Endothelial cell (in vitro differentiated cells): ENCODE measurements around the gene SHROOM2. TPM values are rescaled to one million over a fixed set of nuclear protein-coding genes. Genes with fewer than 3 reads are reported as not detected.
A peak's percentile ranks its signal among the peaks of the same experiment; 100 is the strongest.

ENCODE experiments used
- DNase-seq: peaks from one replicate; pipeline ENCODE4 v3.0.0; 2021; ENCODE audit warnings: low spot score
- H3K27ac Mint-ChIP-seq: one replicate; pipeline ENCODE4 v1.8.0; 2021; ENCODE audit warnings: mixed read lengths, inconsistent platforms; ENCODE audit not compliant: unreplicated experiment
- H3K27me3 Mint-ChIP-seq: one replicate; pipeline ENCODE4 v1.8.0; 2021; ENCODE audit warnings: mild to moderate bottlenecking, moderate library complexity, mixed read lengths, inconsistent platforms; ENCODE audit not compliant: unreplicated experiment
- H3K36me3 Mint-ChIP-seq: one replicate; pipeline ENCODE4 v1.8.0; 2021; ENCODE audit warnings: mild to moderate bottlenecking, low read depth, mixed read lengths, inconsistent platforms; ENCODE audit not compliant: unreplicated experiment
- H3K4me1 Mint-ChIP-seq: one replicate; pipeline ENCODE4 v1.8.0; 2021; ENCODE audit warnings: mild to moderate bottlenecking, mixed read lengths, inconsistent platforms; ENCODE audit not compliant: unreplicated experiment
- H3K4me3 Mint-ChIP-seq: one replicate; pipeline ENCODE4 v1.8.0; 2021; ENCODE audit warnings: mild to moderate bottlenecking, mixed read lengths, inconsistent platforms; ENCODE audit not compliant: unreplicated experiment
- H3K9me3 Mint-ChIP-seq: one replicate; pipeline ENCODE4 v1.8.0; 2021; ENCODE audit warnings: mixed read lengths, inconsistent platforms; ENCODE audit not compliant: unreplicated experiment
- total RNA-seq: library from RNA; stranded (reverse); fragmentation: NEBNext Ultra II Directional; extraction: Animal tissue kit (Norgen Biotek cat#: 25700); gene quantifications from one replicate; pipeline ENCODE4 v1.2.1, GENCODE V29; 2021; ENCODE audit not compliant: unreplicated experiment
- TF ChIP-seq, protein P1 (sequence below): fragments of 200-600 bp; sonication (generic); IDR thresholded peaks from one replicate; pipeline ENCODE4 v1.5.0; 2021; ENCODE audit warnings: antibody characterized with exemption; ENCODE audit not compliant: unreplicated experiment

SHROOM2 gene
- total RNA-seq, 1 donor from 2014 or later = 22.3 TPM

DNA sequence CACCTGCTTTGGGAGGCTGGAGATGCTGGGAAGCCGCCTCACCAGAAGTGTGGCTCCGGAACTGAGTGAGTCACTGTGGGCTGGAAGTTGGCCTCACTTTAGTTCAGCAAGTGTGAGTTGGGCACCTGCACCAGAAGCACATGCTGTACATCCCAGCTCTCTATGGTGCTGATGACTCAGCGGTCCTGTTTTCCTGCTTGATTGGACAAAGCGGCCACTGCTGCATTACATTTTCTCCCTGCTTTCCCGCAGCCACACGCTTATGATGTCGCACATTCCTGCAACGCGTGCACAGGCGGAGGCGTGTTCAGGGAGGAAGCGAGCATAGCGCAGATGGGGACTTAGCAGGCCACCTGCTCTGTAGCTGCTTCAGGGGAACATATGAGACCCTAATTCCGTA lies 154.2 kb downstream of the SHROOM2 start:
- H3K36me3 Mint-ChIP-seq = peaks cover 6% of the 10 kb centered on the region
- DNase-seq = no peak
- H3K9me3 Mint-ChIP-seq = no peaks in the 10 kb centered on the region
- peaks cover 3% of the 10 kb centered on the region for H3K27me3 Mint-ChIP-seq
- no peak overlapping the region for H3K27ac Mint-ChIP-seq
- H3K4me1 Mint-ChIP-seq = peaks cover 4% of the 10 kb centered on the region
- H3K4me3 Mint-ChIP-seq = no peak overlapping the region
- TF ChIP-seq, protein P1, sequence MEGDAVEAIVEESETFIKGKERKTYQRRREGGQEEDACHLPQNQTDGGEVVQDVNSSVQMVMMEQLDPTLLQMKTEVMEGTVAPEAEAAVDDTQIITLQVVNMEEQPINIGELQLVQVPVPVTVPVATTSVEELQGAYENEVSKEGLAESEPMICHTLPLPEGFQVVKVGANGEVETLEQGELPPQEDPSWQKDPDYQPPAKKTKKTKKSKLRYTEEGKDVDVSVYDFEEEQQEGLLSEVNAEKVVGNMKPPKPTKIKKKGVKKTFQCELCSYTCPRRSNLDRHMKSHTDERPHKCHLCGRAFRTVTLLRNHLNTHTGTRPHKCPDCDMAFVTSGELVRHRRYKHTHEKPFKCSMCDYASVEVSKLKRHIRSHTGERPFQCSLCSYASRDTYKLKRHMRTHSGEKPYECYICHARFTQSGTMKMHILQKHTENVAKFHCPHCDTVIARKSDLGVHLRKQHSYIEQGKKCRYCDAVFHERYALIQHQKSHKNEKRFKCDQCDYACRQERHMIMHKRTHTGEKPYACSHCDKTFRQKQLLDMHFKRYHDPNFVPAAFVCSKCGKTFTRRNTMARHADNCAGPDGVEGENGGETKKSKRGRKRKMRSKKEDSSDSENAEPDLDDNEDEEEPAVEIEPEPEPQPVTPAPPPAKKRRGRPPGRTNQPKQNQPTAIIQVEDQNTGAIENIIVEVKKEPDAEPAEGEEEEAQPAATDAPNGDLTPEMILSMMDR = no peak

DNA sequence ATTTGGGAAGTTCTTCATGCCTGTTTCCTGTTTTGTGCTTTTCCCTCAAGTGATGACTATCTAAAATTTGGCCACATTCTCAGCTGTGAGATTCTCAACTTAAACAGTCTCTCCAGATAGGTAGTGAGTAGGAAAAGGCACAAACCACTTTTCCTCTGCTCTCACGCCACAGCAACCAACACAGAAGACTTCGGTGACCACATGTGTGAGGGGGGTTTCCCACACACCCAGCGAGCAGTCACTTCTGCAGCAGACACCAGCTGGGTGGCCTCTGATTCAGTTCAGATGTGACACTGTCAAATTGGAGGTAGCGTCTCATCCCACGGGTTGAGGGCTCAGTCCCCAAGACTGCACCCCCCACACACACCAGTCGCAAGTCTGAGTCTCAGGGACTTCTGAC lies 155.9 kb downstream of the SHROOM2 start:
- no peak overlapping the region for H3K4me3 Mint-ChIP-seq
- H3K27ac Mint-ChIP-seq = peak overlapping the region; percentile 70
- TF ChIP-seq, protein P1 = no peak
- DNase-seq = no peak
- H3K9me3 Mint-ChIP-seq = no peaks in the 10 kb centered on the region
- peaks cover 8% of the 10 kb centered on the region for H3K36me3 Mint-ChIP-seq
- peaks cover 3% of the 10 kb centered on the region for H3K27me3 Mint-ChIP-seq
- peaks cover 4% of the 10 kb centered on the region for H3K4me1 Mint-ChIP-seq

DNA sequence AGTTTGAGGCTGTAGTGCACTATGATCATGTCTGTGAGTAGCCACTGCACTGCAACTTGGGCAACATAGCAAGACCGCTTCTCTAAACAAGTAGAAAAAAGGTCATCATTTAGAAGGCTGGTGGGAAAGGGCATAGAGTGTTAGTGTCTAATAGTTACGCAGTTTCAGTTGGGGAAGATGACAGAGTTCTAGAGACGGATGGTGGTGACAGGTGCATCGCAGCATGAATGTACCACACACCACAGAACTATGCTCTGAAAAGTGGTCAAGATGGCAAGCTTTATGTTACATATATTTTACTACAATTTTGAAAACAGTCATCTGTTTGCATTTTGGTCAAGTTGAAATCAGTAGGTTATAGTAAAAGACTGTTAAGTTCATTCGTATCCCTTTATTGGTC lies 157.2 kb downstream of the SHROOM2 start:
- TF ChIP-seq, protein P1 = no peak
- Mint-ChIP-seq H3K36me3 (peaks cover 12% of the 10 kb centered on the region), H3K4me1 (peaks cover 4% of the 10 kb centered on the region), H3K4me3 (peak overlapping the region; percentile 7), H3K9me3 (no peaks in the 10 kb centered on the region), H3K27ac (no peak overlapping the region), H3K27me3 (peaks cover 3% of the 10 kb centered on the region)
- DNase-seq = no peak

DNA sequence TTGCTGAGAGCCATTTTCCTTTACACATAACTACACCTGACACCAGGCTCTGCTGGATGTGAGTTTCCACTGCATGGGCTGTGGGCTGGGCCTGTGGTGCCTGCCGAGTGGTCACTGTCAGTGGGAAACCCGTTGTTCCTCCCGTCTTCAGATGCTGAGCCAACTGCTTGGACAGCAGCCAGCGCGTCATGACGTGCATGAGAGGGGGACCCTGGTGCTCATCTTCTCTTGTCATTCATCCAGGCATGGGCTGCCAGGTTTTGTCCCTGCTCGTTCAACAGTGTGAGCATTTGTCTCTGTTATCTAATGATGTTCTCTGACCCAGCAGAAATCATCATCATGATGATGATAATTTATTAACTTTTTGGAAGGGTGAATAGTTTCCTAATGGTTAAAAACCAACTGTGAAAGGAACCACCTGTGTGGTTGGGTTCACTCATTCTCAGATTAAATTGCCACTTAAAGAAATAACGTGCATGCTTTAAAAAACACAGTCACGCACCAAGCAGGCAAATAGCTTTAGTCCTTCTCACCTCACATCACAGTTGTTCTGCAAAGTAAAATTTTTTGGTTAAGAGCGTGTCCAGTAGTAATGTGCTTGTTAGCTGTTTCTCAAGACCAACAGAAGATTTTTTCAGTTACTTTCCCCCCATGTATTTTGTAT lies 161.0 kb downstream of the SHROOM2 start:
- Mint-ChIP-seq H3K9me3 (no peaks in the 10 kb centered on the region), H3K4me1 (no peaks in the 10 kb centered on the region), H3K36me3 (peaks cover 19% of the 10 kb centered on the region), H3K27me3 (peaks cover 3% of the 10 kb centered on the region), H3K27ac (no peak overlapping the region), H3K4me3 (peak overlapping the region; percentile 37)
- TF ChIP-seq, protein P1 = no peak
- no peak for DNase-seq

DNA sequence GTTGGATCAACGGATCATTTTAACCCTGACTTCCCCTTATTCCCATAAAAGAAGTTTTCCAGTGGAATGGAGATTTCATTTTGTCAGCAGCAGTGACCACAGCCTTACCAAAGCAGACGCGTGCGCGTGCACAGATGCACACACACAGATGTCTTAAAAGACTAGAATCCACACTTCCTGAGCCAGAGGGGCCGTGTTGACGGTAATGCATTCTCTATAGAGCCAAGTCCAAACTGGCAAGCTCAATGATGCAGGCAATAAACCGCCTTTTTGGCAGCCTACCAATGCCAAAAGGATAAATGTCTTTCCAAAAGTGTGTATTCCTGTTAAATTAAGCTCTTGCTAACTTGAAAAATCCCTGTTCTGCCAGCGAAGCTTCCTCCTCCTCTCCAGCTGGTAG lies 162.2 kb downstream of the SHROOM2 start:
- Mint-ChIP-seq H3K27ac (no peak overlapping the region), H3K9me3 (no peaks in the 10 kb centered on the region), H3K4me1 (peaks cover under 1% of the 10 kb centered on the region), H3K36me3 (peaks cover 20% of the 10 kb centered on the region), H3K27me3 (peaks cover under 1% of the 10 kb centered on the region), H3K4me3 (no peak overlapping the region)
- TF ChIP-seq, protein P1 = no peak
- no peak for DNase-seq
